HK-2 (cell line): Measurements from ENCODE around the gene IGSF8.

Source experiments
- DNase-seq: peaks from one replicate; pipeline ENCODE4 v3.0.0-alpha.2; 2018; ENCODE audit not compliant: unreplicated experiment

IGSF8 gene

DNA sequence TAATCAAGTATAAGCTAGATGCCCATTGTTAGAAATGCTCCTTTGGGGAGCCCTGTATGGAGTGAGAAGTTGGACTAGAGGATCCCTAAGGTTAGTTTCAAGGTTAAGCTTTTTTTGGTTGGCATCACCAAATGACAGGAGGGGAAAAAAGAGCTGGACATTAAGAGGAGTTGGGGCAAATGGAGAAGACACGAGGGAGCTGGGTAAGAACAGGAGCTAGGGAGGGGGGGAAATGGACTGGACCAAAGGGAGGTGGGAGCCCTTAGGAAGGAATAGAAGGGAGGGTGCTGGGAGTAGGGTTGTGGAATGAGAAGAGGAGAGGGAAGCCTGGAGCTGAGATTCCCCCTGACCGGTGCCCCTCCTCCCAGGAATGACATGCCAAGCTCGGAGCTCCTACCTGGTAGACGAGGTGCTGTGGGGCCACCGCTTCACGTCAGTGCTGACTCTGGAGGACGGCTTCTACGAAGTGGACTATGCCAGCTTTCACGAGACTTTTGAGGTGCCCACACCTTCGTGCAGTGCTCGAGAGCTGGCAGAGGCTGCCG lies 11.2 kb downstream of the IGSF8 start:
- DNase-seq = no peak

DNA sequence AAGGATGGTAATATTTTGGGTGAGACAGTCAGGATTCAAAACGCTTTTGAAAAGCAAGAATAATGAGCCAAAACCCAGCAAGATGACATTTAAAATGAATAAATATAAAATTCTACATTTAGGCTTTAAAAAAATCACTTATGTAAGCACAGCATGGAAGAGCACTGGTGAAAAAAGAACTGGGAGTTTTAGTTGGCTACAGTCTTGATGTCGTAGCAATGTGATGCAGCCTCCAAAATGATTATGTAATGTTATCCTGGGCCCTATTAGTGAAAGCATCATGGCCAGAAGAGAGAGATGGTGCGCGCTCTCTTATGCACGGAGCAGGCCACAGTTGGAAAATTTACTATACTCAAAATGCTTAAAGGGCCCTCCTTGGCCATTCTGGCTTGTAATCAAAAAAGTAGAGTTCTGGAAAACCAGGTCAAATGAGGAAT lies 11.9 kb downstream of the IGSF8 start:
- no peak for DNase-seq

DNA sequence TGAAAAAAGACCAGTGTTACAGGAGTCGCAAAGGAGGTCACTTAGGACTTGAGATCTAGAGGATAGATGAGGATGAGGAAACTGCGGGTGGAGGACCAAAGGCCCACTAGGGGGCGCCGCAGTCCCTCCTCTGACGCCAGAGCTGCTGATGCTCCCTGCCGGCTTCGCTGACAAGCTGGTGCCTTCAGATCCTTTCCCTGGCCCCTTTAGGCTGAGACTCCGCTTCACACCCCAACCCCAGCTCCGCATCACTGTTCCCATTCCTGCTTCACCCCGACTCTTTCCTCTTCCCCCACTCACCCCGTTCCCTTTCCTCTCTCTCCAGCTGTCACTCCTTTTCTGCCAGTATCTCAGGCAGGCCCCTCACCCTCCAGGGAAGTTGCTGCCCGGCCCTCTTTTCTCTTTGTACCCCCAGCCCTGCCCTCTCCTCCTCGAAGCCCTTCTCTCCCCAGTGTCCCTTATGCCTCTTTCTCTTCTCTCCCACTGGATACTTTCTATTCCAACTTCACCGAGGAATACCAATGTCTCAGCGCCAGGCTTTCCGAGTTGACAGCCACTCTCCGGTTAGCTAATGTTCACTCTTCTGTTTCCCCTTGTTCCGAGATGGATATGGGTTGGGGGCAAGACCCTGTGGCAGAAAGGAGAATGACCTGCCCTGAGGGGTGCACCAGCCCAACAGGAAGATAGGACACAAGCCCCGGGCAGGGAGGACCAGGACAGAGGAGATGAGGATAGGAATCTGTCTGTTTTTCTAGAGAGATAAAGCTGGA lies 12.5 kb downstream of the IGSF8 start:
- peak; percentile 71 for DNase-seq

DNA sequence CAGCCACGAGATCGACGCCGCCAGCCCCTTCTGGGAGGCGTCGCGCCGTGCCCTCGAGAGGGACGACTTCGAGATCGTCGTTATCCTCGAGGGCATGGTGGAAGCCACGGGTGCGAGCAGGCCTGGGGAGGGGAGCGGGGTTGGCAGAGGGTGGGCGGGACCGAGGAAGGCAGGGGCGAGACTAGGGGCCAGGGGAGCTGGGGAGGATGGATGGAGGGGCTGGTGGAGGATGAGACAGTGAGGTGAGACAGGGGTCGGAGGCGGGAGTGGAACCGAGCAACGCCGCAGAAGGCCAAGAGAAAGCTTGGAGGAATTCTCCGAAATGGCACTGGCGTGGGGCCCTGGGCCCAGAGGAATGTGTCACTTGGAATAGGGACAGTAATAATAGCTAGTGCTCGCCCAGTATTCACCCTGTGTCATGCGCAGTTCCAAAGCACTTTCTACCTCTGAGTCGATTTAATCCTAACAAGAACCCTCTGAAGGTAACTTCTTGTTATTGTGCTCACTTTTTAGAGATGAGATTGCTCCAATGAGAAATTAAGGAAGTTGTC lies 13.6 kb downstream of the IGSF8 start:
- no peak for DNase-seq

DNA sequence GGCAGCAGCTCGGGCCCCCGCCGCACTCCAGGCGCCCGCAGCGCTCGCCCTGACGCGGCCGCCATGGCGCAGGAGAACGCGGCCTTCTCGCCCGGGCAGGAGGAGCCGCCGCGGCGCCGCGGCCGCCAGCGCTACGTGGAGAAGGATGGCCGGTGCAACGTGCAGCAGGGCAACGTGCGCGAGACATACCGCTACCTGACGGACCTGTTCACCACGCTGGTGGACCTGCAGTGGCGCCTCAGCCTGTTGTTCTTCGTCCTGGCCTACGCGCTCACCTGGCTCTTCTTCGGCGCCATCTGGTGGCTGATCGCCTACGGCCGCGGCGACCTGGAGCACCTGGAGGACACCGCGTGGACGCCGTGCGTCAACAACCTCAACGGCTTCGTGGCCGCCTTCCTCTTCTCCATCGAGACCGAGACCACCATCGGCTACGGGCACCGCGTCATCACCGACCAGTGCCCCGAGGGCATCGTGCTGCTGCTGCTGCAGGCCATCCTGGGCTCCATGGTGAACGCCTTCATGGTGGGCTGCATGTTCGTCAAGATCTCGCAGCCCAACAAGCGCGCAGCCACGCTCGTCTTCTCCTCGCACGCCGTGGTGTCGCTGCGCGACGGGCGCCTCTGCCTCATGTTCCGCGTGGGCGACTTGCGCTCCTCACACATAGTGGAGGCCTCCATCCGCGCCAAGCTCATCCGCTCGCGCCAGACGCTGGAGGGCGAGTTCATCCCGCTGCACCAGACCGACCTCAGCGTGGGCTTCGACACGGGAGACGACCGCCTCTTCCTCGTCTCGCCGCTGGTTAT lies 14.2 kb downstream of the IGSF8 start:
- DNase-seq = no peak

DNA sequence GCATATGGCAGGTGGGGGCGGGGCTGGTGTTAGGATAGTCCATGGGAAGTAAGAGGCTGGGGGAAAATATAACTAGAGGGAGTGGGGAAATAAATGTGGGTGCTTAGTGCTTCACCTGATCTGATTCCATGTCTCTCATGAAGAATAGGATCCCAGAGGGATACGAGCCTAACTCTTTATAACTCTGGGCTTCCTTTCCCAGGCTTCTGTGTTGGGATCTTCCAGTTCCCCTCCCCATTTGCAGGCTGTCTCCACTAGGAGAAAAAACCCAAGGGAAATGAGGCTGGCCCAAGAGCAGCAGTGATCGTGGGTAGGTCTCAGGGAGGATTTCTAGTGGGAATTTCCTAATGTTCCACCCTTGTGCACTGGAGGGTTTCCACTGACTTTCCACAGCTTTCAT lies 15.5 kb downstream of the IGSF8 start:
- no peak for DNase-seq

DNA sequence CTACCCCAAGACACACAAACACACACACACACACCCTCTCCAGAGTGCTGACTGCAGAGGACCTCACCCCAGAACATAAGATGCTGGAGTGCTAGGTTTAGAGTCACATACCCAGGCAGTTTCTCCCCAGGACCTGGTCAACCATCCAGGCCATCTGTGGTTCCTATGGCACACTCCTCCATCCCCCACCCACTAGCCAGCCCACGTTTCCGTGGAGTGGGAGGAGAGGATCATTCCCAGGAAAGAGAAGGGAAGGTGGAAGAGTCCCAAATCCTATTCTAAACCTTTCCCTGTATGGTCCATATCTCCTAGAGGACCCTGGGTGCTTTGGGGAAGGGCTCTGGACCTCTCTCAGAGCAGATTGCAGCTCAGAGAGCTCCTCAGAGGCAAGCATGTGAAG lies 15.9 kb downstream of the IGSF8 start:
- no peak for DNase-seq

DNA sequence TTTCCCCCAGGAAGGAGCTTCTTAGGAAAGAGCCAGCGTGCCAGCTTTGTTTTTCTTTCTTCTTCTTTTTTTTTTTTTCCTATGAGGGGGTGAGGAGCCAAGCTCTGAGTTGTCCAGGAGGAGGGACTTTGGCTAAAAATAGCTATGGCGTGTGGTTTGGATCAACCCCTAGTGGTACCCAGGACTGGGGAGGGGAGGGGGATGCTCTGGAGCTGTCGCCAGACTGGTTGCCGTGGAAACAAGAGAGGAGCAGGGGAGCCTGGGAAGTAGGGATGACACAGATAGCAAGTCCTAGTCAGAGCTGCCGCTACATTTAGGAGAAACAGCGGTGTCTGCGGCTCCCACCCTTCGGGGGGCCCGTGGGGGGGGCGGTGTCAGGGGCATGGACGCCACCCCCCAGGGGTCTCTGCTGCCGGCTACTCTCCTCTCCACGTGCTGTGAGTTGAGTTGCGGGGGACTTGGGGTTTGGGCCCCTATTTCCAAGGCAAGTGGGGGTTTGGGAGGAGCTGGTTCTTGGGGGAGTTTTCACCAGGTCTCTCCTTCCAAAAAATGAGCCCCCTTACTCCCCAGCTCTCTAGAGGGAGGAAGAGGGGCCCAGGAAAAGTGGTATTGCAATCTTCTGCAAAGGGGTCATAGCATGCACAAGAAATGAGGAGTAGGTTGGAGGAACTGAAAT lies 17.0 kb downstream of the IGSF8 start, which contains the start of gene KCNJ9:
TSS of gene KCNJ9 (plus strand) at position 278 of the 676 bp plus-strand sequence. CDS start 2,493 bp downstream, outside the sequence.
- DNase-seq = no peak

DNA sequence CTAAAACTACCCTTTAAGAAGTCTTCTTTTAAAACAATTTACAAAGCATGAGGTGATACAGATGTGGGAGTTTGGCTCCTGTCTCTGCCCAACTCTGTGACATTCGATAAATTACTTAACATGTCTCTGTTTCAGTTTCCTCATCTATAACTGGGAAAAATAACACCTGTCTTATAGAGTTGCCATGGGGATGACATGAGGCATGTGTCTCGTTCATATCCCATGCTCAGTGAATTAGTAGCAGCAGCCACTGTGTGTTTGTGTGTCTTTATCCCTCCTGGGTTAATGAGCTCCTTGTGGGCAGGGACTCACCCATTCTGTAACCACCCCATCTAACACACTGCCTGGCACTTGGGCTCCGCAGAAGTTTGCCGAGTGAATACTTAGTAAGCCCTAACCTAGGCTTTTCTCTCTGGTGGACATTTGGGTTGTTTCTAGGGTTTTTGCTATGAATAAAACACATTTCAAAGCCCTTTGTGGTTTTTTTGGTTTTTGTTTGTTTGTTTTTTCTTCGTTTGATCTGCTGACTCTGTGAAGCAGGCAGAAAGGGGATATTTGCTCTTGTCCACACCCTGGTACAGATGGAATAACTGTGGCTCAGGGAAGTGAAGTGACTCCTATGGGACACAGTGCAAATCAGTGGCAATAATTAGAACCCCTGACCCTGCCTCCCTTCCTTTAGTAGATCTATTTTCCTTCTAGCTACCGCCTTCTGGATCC lies 17.9 kb downstream of the IGSF8 start:
- DNase-seq = no peak

DNA sequence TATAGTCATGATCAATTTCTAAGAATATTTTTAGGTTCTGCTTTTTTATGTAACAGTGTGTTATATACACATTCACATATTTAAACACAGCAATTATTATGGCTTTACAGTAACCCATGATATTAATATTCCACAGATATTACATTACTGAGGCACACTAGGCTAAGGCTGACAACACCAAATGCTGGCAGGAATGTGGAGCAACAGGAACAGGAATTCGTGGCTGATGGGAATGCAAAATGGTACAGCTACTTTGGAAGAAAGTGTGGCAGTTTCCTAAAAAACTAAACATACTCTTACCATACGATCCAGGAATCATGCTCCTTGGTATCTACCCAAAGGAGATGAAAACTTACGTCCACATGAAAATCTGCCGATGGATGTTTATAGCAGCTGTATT lies 19.0 kb downstream of the IGSF8 start:
- DNase-seq = no peak

DNA sequence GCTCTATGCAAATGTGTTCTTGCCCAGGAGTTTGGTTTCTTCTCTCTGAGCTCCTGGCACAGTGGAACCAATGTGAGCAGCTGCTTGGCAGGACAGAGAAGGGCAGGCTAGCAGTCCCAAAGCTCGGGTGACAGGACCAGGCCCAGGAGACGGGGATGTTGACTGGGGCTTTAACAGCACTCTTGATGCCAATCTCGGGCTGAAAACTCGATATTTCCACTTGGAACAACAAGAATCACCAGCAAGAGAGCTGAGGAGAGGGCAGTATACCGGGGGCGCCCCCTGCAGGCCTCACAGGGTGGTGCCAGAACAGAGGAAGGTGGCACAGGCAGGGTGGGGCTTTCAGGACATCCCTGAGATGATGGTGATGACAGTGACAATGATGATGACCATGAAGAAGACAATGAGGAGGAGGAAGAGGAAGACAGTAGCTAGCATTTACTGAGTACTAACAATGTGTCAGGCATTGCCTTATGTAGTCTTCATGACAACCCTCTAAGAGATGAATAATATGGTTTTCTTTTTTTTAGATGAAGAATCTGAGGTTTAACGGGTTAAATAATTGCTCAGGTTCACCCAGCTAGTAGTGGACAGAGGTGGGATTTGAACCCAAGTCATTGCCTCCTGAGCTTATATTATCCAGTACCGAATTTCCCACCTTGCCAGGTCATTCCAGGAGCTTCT lies 19.8 kb downstream of the IGSF8 start:
- peak; percentile 58 for DNase-seq

DNA sequence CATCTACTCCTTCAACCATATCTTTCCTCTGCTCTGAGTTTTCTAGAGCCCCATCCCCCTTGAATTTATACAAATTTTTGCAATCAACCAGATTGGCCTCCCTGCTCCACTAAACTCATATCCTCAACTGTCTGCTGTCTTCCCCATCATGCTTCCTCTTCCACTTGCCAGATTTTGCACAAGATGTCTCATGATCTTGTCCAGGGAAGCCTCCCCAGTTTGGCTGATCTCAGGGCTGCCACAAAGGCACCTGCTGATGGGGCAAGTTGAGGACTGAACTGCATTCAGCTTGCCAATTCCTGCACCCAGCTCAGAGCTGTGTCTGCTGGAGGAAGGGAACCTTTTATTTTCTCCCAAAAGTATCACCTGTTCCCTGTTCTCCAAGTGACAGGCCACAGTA lies 20.9 kb downstream of the IGSF8 start:
- no peak for DNase-seq

DNA sequence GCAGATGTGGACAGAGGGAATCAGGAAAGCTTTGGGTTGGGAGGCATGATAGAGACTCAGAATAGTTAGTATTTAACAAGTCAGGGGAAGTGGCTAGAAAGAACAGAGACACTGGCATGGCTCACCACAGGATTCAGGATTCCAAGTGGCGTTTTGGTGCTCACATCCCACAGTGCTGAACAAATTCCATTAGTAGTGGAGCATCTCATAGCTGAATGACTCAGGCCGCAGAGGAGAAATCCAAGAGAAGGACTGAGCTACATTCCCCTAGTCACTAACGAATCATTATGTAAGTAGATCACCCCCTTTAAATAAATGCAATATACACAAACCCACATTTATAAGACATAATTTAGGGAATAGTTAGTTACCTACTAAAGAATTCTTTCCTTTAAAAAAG lies 22.1 kb downstream of the IGSF8 start:
- DNase-seq = no peak

DNA sequence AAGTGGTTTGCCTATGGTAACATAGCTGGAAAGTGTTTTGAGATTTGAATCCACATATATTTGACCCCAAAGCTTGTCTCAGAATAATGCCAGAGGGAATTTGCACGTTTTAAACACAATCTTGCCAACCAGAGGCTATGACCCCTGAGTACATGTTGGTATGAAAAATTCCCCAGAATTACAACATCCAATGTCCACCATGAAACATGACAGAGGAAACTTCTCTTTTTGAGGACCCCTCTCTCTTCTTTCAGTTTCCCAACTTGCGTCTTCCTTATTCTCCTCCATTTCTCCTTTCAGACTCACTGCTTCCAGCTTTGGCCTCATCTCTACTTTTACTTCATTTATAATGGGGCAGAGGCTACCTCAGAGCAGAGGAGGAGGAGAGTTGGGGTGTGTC lies 22.6 kb downstream of the IGSF8 start:
- no peak for DNase-seq

DNA sequence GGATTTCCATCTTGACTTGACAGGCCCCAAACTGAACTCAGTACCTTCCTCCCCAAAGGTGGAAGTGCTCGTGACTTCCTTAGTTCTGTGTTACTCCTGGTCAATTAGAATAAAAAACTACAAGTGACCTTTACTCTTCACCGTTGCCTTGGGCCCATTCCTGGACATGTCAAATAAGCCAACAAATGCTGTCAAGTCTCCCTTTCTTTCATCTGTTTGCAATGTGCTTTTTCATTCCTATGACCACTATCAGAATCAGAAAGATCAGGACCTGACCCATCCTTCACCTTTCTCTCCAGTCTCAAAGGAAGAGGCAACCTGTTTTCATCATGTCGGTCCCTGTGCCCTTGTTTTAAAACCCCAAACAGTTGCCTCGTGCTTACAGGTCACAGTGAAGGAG lies 23.6 kb downstream of the IGSF8 start:
- DNase-seq = no peak

DNA sequence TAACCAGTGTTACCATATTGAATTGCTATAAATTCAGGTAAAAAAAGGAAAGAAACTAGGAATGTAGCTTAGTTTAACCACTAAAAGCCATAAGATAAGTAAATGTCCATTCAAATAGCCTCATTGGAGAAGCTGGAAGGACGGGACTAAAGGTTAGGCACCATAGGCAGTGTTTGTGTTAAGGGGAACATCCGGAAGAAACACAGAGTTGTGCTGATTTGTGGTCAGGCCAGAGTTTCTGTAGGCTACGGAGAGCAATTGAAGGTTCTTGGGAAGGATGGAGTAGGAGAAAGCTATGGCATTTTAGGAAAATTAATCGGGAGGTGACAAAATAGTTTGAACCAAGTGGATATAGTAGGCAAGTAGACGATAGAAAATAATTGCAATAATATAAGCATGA lies 27.1 kb downstream of the IGSF8 start:
- DNase-seq = no peak

DNA sequence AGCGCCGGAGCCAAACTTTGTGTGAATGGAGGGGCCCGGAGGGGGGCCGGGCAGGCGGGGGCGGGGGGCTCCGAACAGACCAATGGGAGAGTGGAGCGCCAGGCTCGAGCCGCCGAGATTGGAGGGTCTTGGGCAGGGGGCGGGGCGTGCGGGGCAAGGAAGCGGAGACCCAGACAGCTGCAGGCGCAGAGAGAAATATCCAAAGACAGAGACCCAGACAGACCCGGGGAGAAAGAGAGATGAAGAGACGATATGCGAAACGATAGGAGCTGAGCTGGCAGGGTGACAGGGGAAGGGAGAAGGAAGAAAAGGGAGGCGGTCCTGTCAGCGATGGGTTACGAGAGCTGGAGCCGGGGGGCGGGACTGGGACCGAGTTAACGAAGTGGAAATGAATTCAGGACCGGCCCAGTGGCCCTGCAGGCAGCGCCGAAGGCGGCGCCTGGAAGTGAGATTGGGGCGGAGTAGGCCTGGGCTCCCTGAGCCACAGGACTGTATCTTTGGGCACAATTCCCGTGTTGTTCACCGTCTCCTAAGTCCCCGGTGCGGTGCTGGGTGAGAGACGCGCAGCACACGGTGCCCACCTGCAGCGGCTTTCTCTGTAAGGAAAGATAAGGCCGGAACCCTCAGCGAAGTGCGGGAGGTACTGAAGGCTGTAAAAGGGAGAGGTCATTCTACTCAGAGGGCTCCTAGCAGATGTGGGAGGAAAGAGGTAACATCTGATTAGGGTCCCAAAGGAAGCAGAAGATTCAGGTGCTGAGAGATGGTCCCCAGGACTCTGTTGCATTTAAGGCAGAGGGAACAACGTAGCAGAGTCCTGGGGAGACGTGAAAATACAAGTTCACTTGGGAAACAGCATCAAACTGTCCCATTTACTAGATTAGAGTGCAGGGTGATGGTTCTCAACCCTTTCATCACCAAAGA lies 27.9 kb downstream of the IGSF8 start:
- peak; percentile 9 for DNase-seq

DNA sequence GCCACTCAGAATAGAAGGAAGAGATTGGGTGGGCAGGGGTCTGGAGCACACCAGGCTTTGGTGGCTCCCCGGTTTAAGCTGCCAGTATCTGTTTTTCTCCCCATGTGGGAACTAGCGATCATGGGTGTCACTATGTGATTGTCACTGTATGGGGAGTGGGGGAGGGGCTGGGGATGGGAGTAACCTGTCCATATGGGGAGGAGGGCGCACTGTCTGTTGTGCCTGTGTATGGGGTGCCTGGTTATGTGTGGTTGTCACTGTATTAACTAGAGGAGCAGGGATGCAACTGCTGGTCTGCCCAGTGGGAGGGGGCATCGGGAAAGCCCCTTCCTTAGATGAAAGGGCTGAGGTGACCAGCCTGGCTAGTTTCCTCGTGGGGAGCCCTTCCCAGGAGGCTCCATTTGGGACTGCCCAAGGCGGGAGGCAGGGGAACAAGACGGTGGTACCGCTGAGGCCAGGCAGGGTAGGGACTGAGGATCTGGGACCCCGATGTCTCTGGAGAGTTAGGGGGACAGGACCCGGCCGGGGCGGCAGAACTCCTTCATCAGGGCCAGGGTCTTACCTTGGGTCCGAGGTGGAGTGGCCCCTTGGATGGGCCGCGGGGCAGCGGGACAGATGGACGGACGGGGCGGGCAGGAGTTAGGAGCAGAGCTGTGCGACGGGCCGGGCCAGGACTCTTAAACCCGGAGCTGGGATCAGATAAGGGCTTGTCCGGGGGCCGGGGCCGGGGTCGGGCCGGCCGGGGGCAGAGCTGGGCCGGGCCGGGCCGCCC lies 28.8 kb downstream of the IGSF8 start, which contains the start of gene KCNJ10:
TSS of gene KCNJ10 (minus strand) at position 701 of the 772 bp plus-strand sequence. CDS start 27,628 bp downstream, outside the sequence.
- DNase-seq = no peak

DNA sequence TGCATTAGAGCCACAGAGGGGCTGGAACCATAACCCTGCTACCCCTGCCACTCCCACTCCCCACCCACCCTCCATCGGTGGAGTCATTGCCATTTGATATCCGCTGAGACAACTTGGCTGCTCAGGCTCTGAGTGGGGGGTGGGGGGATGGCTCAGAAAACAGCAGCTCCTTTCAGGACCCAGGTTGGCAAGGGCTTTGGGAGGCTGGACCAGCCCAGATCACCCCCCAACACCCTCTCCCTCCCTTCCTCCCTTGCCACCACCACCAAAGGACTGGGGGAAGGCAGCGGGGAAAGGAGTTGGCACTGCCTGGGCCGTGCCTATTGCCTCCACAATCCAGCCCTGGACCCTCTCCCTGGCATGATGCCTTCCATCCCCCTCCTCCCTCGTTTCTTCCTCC lies 30.2 kb downstream of the IGSF8 start:
- no peak for DNase-seq
